ENCODE measurements around the gene UNC79. TPM values are rescaled to one million over a fixed set of nuclear protein-coding genes. Genes with fewer than 3 reads are reported as not detected.

The UNC79 gene
- total and polyA plus RNA-seq, 11 donors = 0.04 to 0.58 (median 0.42) TPM

- intact Hi-C loops (cut with DNase I) = loop anchor here in 3 of 10 donors (2.0 to 5.0 kb wide), 3 partner anchors 41 to 47 kb away; partner anchors contain the start of gene PRIMA1 (in 2 of the 3)
- no peak for ATAC-seq
Observed at GRCh38 chr14:93741556-93742230, 311.0 kb downstream of the UNC79 start.

GRCh38 chr14:93742761-93743160 is 312.0 kb downstream of the UNC79 start:
- DNase-seq (peak in 4 of 5 donors; percentile 46 to 86 (median 54)), ATAC-seq (peak; percentile 83 to 93 (median 88))
- no peak for TF ChIP-seq CTCF (IDR thresholded peaks at IDR 0.05)
- TF ChIP-seq POLR2A (IDR thresholded peaks at IDR 0.05) = no peak
- Histone ChIP-seq H3K27me3 (no peaks in the 10 kb centered on the region), H3K27ac (peak overlapping the region; percentile 6 to 86 (median 63)), H3K4me1 (peaks cover 0 to 30% (median 12%) of the 10 kb centered on the region in 12 donors), H3K4me3 (no peak overlapping the region), H3K36me3 (no peaks in the 10 kb centered on the region), H3K9me3 (no peaks in the 10 kb centered on the region)
- 27 to 40% (median 31%) methylated on average over 8 of the region's 8 CpGs for WGBS, 4 donors
- intact Hi-C loops (cut with DNase I) = loop anchor here in 3 of 10 donors (2.0 to 5.0 kb wide), 3 partner anchors 40 to 46 kb away; partner anchors contain the start of gene PRIMA1 (in 2 of the 3)

More at GRCh38 chr14:93741556-93742230, 311.0 kb downstream of the UNC79 start:
- Histone ChIP-seq H3K4me1 (peaks cover 0 to 25% (median 12%) of the 10 kb centered on the region in 12 donors), H3K9me3 (no peaks in the 10 kb centered on the region), H3K27me3 (no peaks in the 10 kb centered on the region), H3K4me3 (no peak overlapping the region), H3K36me3 (no peaks in the 10 kb centered on the region), H3K27ac (peak overlapping the region in 3 of 12 donors; percentile 9 to 86 (median 81))
- DNase-seq = no peak
- 85 to 91% (median 87%) methylated on average over 12 of the region's 12 CpGs for WGBS, 4 donors
- TF ChIP-seq POLR2A (IDR thresholded peaks at IDR 0.05) (no peak), CTCF (IDR thresholded peaks at IDR 0.05) (no peak)

- H3K27me3 ChIP-seq = no peaks in the 10 kb centered on the region
- DNase-seq (no peak), ATAC-seq (no peak)
- H3K4me3 ChIP-seq = no peak overlapping the region
- H3K9me3 ChIP-seq = no peaks in the 10 kb centered on the region
- intact Hi-C loops (cut with DNase I) = loop anchor here in 3 of 10 donors (2.0 to 5.0 kb wide), 3 partner anchors 39 to 45 kb away; partner anchors contain the start of gene PRIMA1 (in 2 of the 3)
- TF ChIP-seq CTCF (IDR thresholded peaks at IDR 0.05) (no peak), POLR2A (IDR thresholded peaks at IDR 0.05) (no peak)
- H3K27ac ChIP-seq = peak overlapping the region in 11 of 12 donors; percentile 9 to 86 (median 57)
- peaks cover 0 to 37% (median 14%) of the 10 kb centered on the region in 12 donors for H3K4me1 ChIP-seq
- 81 to 90% (median 82%) methylated on average over 24 to 26 of the region's 26 CpGs for WGBS, 4 donors
- H3K36me3 ChIP-seq = no peaks in the 10 kb centered on the region
Observed at GRCh38 chr14:93743270-93744060, 312.7 kb downstream of the UNC79 start.

- 84 to 90% (median 85%) methylated on average over 14 of the region's 14 CpGs for WGBS, 4 donors
- Histone ChIP-seq H3K27me3 (no peaks in the 10 kb centered on the region), H3K36me3 (no peaks in the 10 kb centered on the region), H3K27ac (peak overlapping the region in 1 of 12 donors; percentile 81), H3K4me1 (peaks cover 0 to 42% (median 15%) of the 10 kb centered on the region in 12 donors), H3K9me3 (no peaks in the 10 kb centered on the region), H3K4me3 (no peak overlapping the region)
- TF ChIP-seq CTCF (IDR thresholded peaks at IDR 0.05) (no peak), POLR2A (IDR thresholded peaks at IDR 0.05) (no peak)
- ATAC-seq (no peak), DNase-seq (no peak)
- intact Hi-C loops (cut with DNase I) = loop anchor here in 2 of 10 donors (5.0 kb wide), 2 partner anchors 38 to 43 kb away; partner anchors contain the start of gene PRIMA1 (in 1 of the 2)
Observed at GRCh38 chr14:93744176-93744575, 313.4 kb downstream of the UNC79 start.

All from heart left ventricle (tissue), 16 donors.